Activated naive CD4-positive, alpha-beta T cell treated with anti-CD3 and anti-CD28 coated beads, Interleukin-2, amount 50 U/mL, for 16 hours (primary cell): ENCODE data around the gene MTMR2.
A peak's percentile ranks its signal among the peaks of the same experiment; 100 is the strongest.
"Not testable (repeated sequence)": the region's sequence is repeated elsewhere in the genome, so short reads cannot be mapped to it uniquely, and the experiment has no call there.

Source experiments
- DNase-seq: peaks from one replicate; pipeline ENCODE4 v3.0.0-alpha.2; 2020

Gene MTMR2

DNA sequence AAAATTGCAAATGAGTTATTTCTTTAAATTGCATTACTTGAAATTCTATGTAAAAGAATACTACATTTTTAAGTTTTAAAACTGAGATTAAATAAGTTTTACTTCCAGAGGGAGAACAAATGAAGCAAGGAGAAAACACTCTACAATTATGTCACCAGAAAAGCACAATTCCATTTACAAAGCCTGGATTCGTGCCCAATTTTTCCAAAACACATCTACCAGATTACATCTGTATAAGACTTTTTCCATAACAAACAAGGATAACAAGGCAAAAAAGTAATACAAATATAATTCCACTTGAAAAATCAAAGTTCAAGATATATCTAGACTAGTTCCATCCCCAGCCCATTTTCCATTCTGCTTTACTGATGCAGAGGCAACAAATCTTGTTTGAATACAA is 40.5 kb downstream of the MTMR2 start:
- DNase-seq, result no peak

DNA sequence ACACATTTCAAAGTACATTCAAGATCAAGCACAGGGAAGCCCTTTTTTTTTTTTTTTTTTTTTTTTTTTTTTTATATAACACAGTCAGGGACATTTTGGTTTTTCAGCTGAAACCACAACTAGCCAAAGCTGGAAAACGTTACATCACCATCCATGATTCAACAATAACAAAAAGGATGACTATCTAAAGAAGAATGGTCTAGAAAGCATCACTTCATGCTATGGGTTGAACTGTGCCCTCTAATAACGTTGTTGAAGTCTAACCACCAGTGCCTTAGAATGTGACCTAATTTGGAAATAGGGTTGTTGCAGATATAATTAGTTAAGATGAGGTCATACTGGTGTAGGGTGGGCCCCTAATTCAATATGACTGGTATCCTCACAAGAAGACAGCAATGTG is 46.6 kb downstream of the MTMR2 start:
- DNase-seq, result no peak

DNA sequence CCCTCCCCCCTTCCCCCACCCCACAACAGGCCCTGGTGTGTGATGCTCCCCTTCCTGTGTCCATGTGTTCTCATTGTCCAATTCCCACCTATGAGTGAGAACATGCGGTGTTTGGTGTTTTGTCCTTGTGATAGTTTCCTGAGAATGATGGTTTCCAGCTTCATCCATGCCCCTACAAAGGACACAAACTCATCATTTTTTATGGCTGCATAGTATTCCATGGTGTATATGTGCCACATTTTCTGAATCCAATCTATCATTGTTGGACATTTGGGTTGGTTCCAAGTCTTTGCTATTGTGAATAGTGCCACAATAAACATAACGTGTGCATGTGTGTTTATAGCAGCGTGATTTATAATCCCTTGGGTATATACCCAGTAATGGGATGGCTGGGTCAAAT is 53.0 kb downstream of the MTMR2 start:
- DNase-seq, result not testable (repeated sequence)

DNA sequence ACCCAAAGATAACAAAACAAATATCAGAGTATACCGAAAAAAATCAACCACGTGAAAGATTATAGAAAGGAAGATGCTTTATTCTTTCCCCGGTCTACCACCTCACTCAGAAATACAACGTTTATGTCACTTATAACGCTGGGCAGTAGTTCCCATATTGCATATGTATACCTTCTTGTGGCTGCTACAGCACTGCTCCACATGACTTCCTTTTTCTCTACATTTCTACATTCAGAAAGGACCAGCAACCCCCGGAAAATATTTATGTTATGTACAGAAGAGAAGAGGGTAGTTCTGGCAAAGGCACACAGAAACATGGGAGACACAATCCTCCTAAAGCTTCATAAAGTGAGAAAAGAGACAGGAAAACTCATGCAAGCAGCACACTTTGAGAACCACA is 56.8 kb downstream of the MTMR2 start:
- DNase-seq, result no peak

DNA sequence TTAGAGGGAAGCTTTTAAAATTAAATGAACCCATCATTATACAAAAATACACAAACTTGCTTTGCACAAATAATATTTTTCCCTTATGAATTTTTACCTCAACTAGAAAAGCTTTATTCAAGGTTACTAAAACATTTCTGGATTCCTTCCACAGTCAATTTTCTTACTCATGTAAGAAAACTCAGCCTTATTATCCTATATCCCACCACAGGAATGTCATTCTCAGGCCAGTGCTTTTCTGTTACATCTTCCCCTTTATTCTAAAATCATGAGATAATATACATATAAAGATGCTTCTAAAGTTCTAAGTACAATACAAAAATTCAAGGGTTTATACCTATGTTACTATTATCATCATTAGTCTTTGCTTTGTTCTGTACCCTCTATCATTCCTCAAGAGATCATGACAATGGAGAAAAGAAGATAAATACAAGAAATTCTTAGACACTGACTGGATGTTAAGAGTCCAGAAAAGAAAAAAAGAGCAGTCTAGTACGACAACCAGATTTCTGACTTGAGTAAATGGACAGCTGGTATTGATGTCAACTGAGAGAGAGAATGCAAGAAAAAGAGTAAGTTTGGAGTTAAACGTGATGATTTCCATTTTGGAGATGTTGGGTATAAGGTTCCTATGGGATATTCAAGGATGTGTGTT is 60.3 kb downstream of the MTMR2 start:
- no peak for DNase-seq

DNA sequence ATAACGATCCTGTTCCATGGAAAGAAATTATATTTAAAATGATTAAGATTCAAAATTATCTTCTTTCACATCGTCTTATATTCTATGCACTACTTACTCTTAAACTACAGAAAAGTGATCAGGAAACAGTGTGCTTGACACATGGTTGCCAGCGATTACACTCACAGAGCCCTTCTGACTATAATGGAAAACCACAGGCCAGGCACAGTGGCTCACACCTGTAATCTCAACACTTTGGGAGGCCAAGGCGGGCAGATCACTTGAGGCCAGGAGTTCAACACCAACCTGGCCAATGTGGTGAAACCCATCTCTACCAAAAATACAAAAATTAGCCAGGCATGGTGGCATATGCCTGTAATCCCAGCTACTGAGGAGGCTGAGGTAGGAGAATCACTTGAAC is 63.9 kb downstream of the MTMR2 start:
- not testable (repeated sequence) for DNase-seq

DNA sequence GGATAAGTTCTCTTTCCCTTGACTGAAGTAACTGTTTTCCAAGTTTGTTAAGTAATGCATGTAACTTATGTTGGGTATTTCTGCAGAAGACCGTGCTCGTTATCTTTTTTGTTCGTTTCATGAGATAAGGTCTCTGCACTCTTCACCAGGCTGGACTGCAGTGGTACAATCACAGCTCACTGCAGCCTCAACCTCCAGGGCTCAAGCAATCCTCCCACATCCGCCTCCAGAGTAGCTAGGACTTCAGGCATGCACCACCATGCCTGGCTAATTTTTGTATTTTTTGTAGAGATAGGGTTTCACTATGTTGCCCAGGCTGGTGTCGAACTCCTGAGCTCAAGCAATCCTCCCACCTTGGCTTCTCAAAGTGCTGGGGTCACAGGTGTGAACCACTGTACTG is 69.5 kb downstream of the MTMR2 start:
- DNase-seq, result not testable (repeated sequence)

DNA sequence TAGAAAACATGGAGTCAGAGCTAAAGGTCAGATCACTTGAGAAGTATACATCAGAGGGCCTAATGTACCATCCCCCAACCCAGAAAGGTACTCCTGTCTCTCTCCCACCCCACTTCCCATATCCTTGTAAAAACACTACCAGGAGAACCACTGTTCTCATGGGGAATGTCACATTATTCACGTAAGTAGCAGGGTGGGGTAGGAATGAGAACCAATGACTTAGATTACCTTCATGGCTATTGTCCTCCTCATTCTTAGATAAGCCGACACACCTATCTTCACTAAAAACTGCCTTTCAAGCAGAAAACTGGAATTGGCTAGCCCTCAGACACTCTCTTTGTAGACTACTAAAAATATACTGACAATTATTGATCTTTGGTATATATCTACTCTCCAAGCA is 70.0 kb downstream of the MTMR2 start:
- DNase-seq, result no peak

DNA sequence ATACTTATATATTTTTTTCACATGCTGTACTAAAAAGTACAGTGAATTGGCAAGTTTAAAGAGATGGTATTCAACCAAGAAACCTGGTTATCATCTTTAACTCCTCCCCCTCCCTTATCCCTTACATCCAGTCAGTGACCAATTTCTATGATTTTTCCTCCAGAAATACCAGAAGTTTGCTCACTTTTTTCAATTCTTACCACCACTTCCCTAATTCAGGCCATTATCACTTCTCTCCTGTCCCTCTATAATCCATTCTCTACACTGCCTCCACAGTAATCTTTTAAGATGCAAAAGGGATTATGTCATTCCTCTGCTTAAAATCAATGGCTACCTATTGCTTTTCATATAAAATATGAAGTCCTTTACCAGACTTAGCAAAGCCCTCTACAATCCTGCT is 70.8 kb downstream of the MTMR2 start:
- no peak for DNase-seq

DNA sequence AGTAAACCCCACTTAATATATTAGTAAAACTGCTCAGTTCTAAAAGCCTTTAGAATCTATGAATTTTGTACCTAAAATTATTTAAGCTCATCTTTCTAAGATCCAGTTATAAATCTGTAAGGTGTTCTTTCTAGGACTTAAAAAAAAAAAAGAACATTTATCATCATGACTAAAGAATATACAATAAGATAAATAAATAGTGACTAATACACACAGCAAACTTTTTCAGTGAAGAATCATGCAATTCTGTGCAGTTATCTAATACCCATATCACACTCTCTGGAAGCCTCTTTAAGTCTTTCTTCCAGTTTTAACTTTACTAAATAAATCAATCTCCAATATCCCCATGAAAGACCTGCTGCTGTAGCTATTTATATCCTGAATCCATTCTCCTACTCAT is 73.8 kb downstream of the MTMR2 start:
- DNase-seq, result no peak

DNA sequence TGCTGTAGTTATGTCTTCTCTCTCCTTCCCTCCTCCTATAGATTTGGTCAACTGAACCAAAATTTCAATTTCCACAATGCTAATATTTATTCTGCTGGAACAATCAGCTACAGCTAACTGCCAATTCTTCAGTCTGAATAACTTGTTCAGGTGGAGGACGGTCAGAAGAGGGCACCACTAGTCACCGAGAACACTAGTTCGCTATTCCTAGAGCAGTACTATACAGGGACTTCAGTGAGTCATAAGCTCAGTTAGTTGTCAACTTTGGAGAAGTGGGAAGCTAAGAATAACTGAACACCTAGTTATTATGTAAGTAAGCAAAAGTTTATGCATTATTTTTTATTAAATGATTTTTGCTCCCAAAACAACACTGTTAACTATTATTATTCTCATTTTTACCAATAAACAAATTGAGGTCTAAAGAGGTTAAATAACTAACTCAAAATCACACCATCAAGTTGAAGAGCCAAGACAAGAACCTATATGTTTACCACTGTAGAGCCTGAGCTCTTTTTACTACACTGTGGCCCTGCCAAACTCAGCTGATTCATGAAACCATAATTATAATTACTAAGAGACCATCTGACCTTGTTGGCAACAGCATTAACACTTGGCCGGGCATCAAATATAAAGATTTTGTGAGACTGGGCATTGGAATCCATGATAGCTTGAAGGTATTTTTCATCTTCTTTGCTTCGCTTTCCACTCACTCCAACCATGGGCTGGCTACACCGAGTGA is 74.7 kb downstream of the MTMR2 start:
- DNase-seq, result peak; percentile 22

DNA sequence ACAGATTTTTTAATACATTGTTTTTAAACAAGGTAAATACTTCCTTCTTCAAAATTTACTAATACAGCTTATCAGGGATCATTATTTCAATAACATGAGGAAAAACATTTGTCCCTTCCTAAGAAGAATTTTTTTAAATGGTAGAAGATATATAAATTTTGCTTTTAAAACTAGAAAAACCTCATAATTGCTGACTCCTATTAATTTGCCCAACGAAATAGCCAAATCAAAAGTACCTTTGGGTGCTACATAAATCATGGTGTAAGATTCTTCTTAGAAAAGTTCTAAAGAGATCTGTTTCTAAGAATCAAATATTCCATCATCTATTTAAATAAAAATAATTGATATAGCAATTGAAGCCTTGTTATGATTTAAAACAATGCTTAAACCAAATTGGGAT is 78.7 kb downstream of the MTMR2 start:
- no peak for DNase-seq

DNA sequence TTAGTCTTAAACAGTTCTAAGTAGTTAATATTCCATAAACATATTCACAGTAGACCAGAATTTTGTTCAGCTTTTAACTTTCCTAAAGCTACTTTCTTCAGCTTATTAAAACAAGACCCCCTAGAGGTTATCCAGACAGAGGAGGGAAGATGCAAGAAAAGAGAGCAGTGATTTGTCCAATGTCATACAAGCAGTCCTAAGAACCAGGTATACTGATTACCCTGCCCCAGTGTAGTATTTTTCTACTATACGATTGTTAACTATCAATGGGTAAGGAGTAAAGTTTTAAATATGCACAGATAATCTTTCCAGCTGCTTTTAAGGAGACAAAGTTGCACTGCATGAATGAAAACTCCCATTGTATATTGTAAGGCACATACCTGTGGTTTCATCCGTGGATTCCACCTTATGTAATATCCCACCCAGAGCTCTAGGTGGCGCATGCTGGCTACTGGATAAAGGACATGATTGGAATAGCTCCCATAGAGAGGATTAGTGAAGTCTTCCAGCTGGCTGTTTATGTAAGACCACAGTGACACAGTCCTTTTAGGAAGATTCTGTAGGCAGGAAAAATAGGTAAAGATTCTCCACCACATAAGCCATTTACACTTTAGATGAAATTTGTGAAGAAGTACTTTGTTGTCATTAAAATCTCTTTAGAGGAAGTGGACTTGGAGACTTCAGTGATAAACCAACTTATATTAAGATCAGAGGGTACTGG is 88.0 kb downstream of the MTMR2 start:
- peak; percentile 46 for DNase-seq

DNA sequence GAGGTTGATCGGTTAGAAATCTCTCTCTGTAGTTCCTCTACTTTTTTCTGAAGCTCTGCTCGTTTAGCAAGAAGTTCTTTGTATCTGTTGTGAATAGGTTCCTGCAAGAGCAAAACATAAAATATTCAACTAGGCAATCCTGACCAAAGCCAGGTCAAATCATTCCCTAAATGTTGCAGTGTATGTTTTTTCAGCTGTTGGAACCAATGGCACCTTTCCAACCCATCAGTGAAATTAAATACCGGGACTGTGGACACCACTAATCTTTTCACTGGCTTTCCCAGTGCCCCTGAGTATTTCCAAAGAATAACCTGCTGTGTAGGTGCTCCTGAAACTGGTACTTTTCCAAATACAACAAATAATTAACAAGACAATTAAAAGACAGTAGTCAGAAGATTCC is 88.6 kb downstream of the MTMR2 start:
- DNase-seq, result no peak

DNA sequence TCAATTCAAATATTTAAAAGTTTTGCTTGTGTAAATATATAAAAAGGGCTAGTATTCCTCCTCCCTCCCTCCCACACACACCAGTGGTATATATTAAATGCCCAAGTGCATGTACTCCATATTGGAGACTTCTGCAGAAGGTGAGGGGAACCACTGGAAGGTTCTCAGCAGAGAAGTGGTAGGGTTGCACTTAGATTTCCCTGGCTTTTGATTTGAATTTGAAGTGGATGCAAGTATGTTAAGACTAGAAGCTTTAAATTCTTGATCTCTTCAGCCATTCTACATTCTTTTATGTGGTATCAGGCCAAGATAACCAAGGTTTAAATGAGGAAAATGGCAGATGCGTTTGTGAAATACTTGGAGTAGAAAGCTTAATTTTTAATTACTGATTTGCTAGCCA is 90.5 kb downstream of the MTMR2 start:
- no peak for DNase-seq

DNA sequence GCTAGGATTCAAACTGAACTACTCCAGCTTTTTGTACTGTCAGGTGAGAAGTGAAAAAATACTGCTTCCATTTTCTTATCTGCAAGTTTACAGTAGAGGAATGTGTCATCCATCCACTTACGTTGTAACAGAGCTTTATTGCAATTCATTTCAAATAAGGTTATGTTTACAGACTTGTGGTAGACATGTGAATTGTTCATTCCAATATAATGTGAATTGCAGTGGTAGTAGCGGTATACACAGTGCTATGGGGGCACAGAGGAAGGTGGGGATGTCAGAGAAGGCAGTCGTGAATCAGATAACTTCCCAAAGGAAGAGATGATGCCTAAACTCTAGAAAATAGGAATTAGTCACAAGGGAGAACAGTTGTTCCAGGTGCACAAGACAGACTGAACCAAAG is 91.1 kb downstream of the MTMR2 start:
- DNase-seq, result no peak

DNA sequence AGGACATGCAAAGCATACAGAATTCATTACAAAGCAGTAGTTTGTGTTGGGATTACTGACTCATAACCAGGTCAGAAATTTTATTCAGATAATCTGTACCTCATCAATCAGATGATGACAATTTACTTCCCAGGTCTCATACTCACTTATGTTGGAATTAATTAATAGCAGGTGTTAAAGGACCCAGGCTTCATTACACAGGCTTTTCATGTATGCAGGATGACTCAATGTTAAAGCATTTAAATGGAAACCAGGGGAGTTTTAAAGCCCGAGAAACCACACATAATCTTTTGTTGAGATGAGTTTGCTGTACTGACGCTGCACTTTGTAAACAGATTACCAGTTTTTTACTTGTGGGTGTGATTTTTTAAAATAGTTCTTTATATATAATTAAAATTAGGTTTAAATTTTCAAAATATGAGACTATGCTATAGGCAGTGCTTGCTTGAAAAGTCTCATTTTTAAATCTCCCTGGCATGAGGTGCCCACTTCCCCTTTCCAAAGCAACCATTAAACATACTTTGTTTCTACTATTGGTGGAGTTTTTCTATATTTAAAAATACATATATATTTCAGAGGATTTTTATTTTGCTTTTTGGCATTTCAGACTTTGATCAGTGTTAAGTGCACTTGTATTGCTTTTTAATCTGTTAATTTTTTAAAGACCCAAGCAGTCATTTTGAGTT is 92.6 kb downstream of the MTMR2 start:
- no peak for DNase-seq

DNA sequence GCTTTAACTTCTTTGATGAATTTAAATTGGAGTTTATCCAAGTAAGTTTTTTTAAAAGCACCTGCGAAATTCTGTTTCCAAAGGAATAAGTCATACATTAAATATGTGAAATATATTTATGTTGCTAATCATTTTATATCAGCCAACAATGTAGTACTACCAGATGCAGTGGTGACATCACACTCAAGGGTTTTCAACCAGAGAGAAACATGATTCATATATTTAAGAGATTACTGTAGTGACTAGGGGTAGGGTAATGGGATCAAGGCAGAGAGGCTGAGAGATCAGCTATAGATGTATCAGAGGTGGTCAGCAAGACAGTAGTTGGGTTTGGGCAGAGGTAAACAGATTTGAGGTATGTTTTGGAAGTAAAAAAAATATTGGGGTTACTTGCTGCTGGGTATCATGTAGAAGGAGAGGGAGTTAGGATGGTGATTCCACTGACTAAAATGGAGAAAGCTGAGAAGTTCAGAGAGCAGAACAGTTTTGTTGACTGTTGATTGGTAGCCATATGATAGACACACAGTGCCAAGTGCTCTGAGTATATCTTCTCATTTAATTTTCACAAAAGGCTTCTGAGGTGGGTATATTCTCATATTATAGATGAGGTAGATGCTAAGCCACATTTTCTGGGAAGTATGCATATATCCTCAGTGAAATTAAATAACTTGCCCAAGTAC is 94.2 kb downstream of the MTMR2 start:
- no peak for DNase-seq

DNA sequence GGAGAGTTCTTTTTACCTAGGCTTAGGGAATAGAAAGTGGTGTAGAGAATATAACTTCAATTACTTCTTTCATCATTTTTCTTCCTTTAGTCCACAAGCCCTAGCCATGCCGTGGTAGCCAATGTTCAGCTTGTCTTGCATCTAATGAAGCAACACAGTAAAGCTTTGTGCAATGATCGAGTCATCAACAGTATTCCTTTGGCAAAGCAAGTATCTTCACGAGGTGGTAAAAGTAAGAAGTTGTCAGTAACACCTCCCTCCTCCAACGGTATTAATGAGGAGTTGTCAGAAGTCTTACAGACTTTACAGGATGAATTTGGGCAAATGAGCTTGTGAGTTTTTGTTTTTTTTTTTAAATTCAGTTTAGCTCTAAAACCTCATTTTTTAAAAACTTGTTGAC is 96.2 kb downstream of the MTMR2 start:
- no peak for DNase-seq

DNA sequence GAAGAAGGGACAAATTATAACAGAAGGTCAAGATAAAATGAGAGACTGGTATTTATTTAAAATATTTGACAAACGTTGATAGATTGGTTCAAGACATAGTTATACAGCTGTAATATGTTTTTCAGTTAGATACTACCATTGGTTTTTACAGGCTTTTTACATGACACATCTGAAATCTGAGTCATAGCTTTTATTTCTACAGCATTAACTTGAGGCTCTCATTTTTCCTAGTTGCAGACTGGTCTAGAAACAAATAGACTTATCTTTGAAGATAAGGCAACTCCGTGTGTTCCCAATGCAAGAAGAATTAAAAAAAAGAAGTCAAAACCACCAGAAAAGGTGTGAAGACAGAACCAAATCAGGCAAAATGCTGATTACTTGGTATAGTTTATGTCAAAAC is 102.3 kb downstream of the MTMR2 start:
- DNase-seq, result no peak

DNA sequence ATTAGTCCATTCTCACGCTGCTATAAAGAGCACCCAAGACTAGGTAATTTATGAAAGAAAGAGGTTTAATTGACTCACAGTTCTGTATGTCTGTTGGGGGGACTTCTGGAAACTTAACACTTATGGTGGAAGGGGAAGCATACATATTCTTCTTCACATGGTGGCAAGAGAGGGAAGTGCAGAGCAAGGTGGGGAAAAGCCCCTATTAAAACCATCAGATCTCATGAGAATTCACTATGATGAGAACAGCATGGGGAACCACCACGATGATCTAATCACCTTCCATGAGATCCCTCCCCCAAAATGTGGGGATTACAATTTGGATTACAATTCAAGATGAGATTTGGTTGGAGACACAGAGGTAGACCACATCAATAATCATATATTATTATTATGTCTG is 107.9 kb downstream of the MTMR2 start:
- DNase-seq, result no peak

DNA sequence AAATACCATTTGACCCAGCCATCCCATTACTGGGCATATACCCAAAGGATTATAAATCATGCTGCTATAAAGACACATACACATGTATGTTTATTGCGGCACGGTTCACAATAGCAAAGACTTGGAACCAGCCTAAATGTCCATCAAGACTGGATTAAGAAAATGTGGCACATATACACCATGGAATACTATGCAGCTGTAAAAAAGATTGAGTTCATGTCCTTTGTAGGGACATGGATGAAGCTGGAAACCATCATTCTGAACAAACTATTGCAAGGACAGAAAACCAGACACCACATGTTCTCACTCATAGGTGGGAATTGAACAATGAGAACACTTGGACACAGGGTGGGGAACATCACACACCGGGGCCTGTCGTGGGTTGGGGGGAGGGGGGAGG is 112.9 kb downstream of the MTMR2 start:
- not testable (repeated sequence) for DNase-seq

DNA sequence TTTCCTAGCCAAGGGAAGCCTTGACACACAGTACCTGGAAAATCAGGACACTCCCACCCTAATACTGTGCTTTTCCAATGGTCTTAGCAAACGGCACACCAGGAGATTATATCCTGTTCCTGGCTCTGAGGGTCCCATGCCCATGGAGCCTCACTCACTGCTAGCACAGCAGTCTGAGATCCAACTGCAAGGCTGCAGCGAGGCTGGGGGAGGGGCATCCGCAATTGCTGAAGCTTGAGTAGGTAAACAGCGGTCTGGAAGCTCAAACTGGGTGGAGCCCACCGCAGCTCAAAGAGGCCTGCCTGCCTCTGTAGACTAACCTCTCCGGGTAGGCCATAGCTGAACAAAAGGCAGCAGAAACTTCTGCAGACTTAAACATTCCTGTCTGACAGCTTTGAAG is 117.4 kb downstream of the MTMR2 start:
- DNase-seq, result not testable (repeated sequence)
